IPS DF 6.9 (cell line): ENCODE results near the gene CMIP.

ENCODE experiments used
- DNase-seq: peaks from one replicate; pipeline ENCODE4 v3.0.0-alpha.2; 2013; ENCODE audit warnings: low read depth, low spot score
- H3K27ac ChIP-seq: one replicate; pipeline ENCODE4 v1.5.1; 2013; ENCODE audit warnings: low read length, control low read depth
- H3K27me3 ChIP-seq: 2 replicates; pipeline ENCODE4 v1.6.1; 2013; ENCODE audit warnings: mild to moderate bottlenecking, low read length; ENCODE audit not compliant: control insufficient read depth, insufficient read depth
- H3K36me3 ChIP-seq: 2 replicates; pipeline ENCODE4 v1.6.1; 2013; ENCODE audit warnings: low read length; ENCODE audit not compliant: control insufficient read depth, insufficient read depth
- H3K4me1 ChIP-seq: 2 replicates; pipeline ENCODE4 v1.6.1; 2013; ENCODE audit warnings: low read length; ENCODE audit not compliant: control insufficient read depth, insufficient read depth
- H3K4me3 ChIP-seq: 2 replicates; pipeline ENCODE4 v1.5.1; 2013; ENCODE audit warnings: mild to moderate bottlenecking, low read length
- H3K9me3 ChIP-seq: 2 replicates; pipeline ENCODE4 v1.6.1; 2013; ENCODE audit warnings: low read length, inconsistent platforms; ENCODE audit not compliant: control insufficient read depth, insufficient read depth
- WGBS: extraction: QIAGEN DNeasy Blood & Tissue Kit; methylation state at CpG from one replicate; pipeline ENCODE4 v1.1.7; 2013; ENCODE audit warnings: mixed read lengths, missing lambda C conversion rate; ENCODE audit not compliant: insufficient read length, insufficient coverage; 5-methylcytosine and 5-hydroxymethylcytosine counted together

The CMIP gene

GRCh38 chr16:81463296-81463890, 18.8 kb downstream of the CMIP start:
- Histone ChIP-seq H3K27ac (no peak overlapping the region), H3K4me1 (no peaks in the 10 kb centered on the region; the same call in none of the 2 replicates), H3K36me3 (peaks cover 4% of the 10 kb centered on the region; the same call in 1 of the 2 replicates), H3K4me3 (no peak overlapping the region), H3K27me3 (no peaks in the 10 kb centered on the region), H3K9me3 (no peaks in the 10 kb centered on the region)
- no CpG with 5 or more reads among the region's 16 CpGs for WGBS
- DNase-seq = no peak

- WGBS = no CpG with 5 or more reads among the region's 5 CpGs
- DNase-seq = no peak
- H3K27ac ChIP-seq = no peak overlapping the region
- H3K27me3 ChIP-seq = no peaks in the 10 kb centered on the region
- no peaks in the 10 kb centered on the region; the same call in 1 of the 2 replicates for H3K4me1 ChIP-seq
- no peaks in the 10 kb centered on the region; the same call in 1 of the 2 replicates for H3K36me3 ChIP-seq
- H3K4me3 ChIP-seq = no peak overlapping the region
- H3K9me3 ChIP-seq = no peaks in the 10 kb centered on the region
Measured at GRCh38 chr16:81464279-81464678, 19.7 kb downstream of the CMIP start.

GRCh38 chr16:81465375-81465943, 20.9 kb downstream of the CMIP start:
- no peaks in the 10 kb centered on the region for H3K36me3 ChIP-seq
- no peak overlapping the region for H3K27ac ChIP-seq
- H3K4me3 ChIP-seq = no peak overlapping the region
- no peak for DNase-seq
- no peaks in the 10 kb centered on the region for H3K27me3 ChIP-seq
- 100% methylated on average over 2 of the region's 18 CpGs for WGBS
- H3K9me3 ChIP-seq = no peaks in the 10 kb centered on the region
- H3K4me1 ChIP-seq = no peaks in the 10 kb centered on the region; the same call in 1 of the 2 replicates

GRCh38 chr16:81466356-81466980, 21.9 kb downstream of the CMIP start:
- no peak overlapping the region for H3K27ac ChIP-seq

GRCh38 chr16:81467072-81467471, 22.5 kb downstream of the CMIP start:
- H3K27ac ChIP-seq = no peak overlapping the region
- no peaks in the 10 kb centered on the region for H3K9me3 ChIP-seq
- no peaks in the 10 kb centered on the region for H3K27me3 ChIP-seq
- H3K4me1 ChIP-seq = no peaks in the 10 kb centered on the region; the same call in 1 of the 2 replicates
- H3K4me3 ChIP-seq = no peak overlapping the region
- no peaks in the 10 kb centered on the region; the same call in 1 of the 2 replicates for H3K36me3 ChIP-seq
- DNase-seq = no peak
- WGBS = no CpG with 5 or more reads among the region's 11 CpGs

More at GRCh38 chr16:81466356-81466980, 21.9 kb downstream of the CMIP start:
- WGBS = no CpG with 5 or more reads among the region's 7 CpGs
- no peak for DNase-seq
- no peaks in the 10 kb centered on the region; the same call in 1 of the 2 replicates for H3K4me1 ChIP-seq
- H3K27me3 ChIP-seq = no peaks in the 10 kb centered on the region
- H3K4me3 ChIP-seq = no peak overlapping the region
- H3K36me3 ChIP-seq = no peaks in the 10 kb centered on the region; the same call in 1 of the 2 replicates
- H3K9me3 ChIP-seq = no peaks in the 10 kb centered on the region

- Histone ChIP-seq H3K4me1 (peaks cover 1% of the 10 kb centered on the region), H3K36me3 (no peaks in the 10 kb centered on the region; the same call in 1 of the 2 replicates), H3K27ac (no peak overlapping the region), H3K9me3 (no peaks in the 10 kb centered on the region), H3K27me3 (no peaks in the 10 kb centered on the region), H3K4me3 (no peak overlapping the region)
- no CpG with 5 or more reads among the region's 8 CpGs for WGBS
- no peak for DNase-seq
Measured at GRCh38 chr16:81467815-81468214, 23.2 kb downstream of the CMIP start.

- Histone ChIP-seq H3K9me3 (no peaks in the 10 kb centered on the region), H3K27ac (no peak overlapping the region), H3K27me3 (no peaks in the 10 kb centered on the region), H3K4me3 (no peak overlapping the region), H3K36me3 (no peaks in the 10 kb centered on the region; the same call in 1 of the 2 replicates), H3K4me1 (peaks cover 1% of the 10 kb centered on the region)
- no CpG with 5 or more reads among the region's 19 CpGs for WGBS
- DNase-seq = no peak
Measured at GRCh38 chr16:81468269-81468902, 23.8 kb downstream of the CMIP start.

- H3K4me1 ChIP-seq = peaks cover 1% of the 10 kb centered on the region
- H3K9me3 ChIP-seq = no peaks in the 10 kb centered on the region
- H3K27me3 ChIP-seq = no peaks in the 10 kb centered on the region
- no peak overlapping the region for H3K4me3 ChIP-seq
- no peak overlapping the region for H3K27ac ChIP-seq
- no peaks in the 10 kb centered on the region; the same call in 1 of the 2 replicates for H3K36me3 ChIP-seq
- no CpG with 5 or more reads among the region's 4 CpGs for WGBS
- no peak for DNase-seq
Measured at GRCh38 chr16:81469183-81469677, 24.6 kb downstream of the CMIP start.

- no CpG with 5 or more reads among the region's 13 CpGs for WGBS
- no peaks in the 10 kb centered on the region for H3K27me3 ChIP-seq
- peaks cover 1% of the 10 kb centered on the region for H3K4me1 ChIP-seq
- no peak overlapping the region for H3K4me3 ChIP-seq
- H3K36me3 ChIP-seq = no peaks in the 10 kb centered on the region; the same call in 1 of the 2 replicates
- no peaks in the 10 kb centered on the region for H3K9me3 ChIP-seq
- no peak for DNase-seq
- H3K27ac ChIP-seq = no peak overlapping the region
Measured at GRCh38 chr16:81469710-81470535, 25.3 kb downstream of the CMIP start.
